GM18909 (cell line): Measurements from ENCODE around the gene MED12L.

Source experiments
- ATAC-seq: cut with Tn5 transposase; IDR thresholded peaks from one replicate; pipeline ENCODE4 v1.9.1; 2021; ENCODE audit warnings: mild to moderate bottlenecking; ENCODE audit not compliant: unreplicated experiment, poor library complexity

MED12L gene

DNA sequence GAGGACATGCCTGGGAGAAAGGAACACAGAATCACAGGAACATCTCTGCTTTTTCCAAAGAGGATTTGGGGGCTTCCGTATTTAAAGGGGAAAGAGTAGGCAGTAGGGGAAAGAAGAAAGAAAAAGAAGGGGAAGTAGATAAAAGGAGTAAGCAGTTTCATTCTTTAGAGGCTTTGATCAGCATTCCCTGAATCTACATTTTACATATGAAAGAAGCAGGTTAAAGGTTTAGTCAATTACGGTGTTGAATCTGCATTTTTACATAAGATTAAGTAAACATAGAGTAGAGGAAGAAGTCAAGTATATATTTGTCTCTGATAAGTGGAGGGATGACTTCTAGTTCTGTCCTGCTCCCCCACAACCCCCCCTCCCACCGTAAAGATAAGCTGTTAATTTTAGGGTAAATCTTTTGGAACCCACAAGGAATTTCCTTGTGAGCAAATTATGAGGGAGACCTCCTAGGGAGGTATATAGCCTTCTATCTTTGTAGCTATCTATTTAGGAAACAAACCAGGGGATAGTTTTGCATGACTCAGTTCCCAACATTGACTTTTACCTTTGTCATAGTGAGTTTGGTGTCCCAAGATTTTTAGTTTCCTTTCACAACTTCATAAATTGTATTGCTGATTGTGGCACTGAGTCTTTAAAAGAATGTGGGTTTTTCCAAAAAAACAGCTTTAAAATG, 307.8 kb downstream of the MED12L start:
- no peak for ATAC-seq

DNA sequence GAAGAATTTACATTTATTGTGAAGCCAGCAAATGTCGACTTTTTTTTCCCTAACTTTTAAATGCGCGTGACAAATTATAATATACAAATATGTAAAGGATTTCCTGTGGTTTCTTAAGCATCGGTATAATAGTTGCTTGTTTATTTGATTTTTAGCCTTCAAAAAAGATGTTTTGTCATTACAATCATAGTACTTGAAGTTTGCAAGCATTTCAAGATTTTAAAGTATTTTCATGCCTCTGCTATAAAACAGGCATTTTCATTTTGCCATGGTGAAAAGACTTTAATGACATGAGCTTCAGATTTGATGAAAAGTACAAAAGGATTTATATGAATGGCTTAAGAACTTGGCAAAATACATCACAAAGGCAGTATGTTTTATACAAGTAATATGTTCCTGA, 308.5 kb downstream of the MED12L start:
- no peak for ATAC-seq

DNA sequence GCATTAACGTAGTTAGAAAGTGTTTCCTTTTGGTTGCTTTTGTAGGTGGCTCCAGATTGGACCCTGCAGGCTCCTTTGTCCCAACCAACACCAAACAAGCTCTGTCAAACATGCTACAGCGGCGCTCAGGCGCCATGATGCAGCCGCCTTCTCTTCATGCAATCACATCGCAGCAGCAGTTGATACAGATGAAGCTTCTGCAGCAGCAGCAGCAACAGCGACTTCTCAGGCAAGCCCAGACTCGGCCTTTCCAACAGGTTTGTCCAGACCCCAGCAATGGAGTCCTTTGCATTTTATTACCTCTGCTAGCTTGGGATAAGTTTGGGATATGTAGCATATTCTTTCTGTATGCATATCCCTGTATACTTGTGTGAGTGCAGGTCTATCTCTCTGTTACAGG, 309.1 kb downstream of the MED12L start:
- ATAC-seq: no peak

DNA sequence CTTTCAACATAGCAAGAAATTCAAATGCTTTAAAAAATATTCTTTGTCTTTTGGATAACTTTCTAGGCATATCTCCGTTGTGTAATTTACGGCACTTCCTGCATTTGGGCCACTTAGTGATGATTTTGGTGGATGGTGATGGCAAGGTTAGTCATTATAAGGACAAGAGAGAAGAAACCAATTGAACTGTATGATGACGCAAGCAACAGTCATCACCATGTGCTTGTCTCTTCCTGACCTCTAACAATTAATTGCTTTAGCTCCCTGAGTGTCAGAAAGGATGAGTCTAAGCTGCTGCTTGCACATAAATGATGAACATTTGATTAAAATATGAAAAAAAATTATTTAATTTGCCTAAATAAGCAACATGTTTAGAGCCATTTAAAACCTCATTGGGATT, 310.3 kb downstream of the MED12L start:
- no peak for ATAC-seq

DNA sequence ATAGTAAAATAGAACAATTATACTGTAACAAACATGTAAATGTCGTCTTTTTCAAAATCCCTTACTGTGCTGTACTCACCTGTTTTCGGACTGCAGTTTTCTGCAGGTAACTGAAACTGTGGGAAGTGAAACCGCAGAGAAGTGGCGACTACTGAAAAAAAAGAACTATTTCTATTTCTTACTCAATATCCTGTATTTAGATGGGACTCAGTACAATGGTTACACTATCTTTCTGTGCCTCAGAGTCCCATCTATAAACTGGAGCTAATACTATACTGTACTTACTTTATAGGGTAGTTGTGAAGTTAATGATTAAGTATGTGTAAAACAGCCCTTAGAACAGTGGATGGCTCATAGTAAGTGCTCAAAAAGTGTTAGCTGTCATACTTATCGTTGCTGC, 313.4 kb downstream of the MED12L start:
- peak; percentile 73 for ATAC-seq

DNA sequence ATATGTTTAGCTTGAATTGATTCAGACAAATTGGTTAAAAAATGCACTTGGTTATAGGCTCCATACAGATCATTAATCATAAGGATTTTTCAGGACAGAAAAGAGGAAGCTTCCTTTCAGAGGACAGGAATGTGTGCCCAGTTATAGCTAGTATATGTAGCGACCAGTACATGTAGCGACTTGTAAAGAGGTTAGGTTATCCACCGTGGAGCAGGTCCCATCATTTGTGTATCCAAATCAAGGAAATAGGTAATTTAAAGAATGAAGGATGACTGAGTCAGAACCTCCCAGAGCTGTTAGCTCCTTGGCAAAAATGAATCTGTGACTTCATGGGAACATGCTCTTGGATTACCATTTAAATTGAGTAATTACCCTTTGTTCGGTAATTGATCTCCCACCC, 314.9 kb downstream of the MED12L start:
- ATAC-seq: no peak

DNA sequence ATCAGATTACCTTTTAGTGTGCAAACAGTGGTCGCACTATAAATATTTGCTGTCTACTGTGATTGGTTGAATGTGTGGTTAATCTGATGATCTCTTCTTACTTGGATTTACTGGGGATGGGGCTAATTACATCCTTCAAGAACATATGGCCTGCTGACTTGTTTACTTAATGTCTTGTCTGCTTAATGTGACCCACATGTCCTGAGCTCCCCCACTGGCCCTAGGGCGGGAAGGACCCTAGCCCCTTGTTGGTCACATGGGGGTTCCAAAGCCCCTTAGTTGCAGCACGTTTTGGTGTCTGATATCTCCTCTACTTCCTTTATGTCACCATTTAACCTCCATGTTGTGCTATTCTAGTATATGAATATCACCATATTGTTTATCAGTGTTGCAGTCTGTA, 316.9 kb downstream of the MED12L start:
- no peak for ATAC-seq

DNA sequence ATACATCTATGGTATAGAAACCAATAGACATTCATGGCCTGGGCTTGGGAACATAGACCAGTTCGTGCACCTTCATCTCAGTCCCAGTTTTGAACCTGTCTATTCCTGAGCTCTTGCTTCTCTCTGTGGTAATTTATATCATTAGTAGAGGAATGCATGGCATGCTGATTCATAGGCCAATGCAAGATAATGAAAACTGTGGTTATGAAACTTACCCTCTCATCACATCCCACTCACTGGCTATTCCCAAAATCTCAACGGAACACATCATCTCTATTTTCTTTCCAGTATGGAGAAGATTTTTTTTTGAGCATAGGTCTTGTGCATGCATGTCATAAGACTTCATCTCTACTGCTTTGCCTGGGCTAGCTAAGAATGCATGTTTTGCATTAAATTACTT, 317.8 kb downstream of the MED12L start:
- no peak for ATAC-seq

DNA sequence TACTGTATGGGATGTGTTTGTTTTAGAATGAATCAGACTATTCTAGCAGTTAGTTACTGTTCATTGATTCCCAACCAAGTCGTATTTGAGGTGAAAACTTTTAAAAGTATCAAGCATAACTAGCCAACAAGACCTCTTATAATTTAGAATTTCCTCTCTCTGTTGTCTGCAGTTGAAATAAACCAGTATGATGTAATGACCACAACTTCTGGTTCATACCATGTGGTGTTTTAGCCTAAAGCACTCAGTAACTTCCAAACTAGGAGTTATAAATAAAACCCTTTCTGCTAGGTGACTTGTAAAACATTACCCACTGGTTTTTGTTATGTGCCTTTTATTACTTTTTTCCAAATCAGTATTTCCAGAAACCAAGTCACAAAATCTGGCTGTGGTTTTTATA, 318.9 kb downstream of the MED12L start:
- ATAC-seq: peak; percentile 79

DNA sequence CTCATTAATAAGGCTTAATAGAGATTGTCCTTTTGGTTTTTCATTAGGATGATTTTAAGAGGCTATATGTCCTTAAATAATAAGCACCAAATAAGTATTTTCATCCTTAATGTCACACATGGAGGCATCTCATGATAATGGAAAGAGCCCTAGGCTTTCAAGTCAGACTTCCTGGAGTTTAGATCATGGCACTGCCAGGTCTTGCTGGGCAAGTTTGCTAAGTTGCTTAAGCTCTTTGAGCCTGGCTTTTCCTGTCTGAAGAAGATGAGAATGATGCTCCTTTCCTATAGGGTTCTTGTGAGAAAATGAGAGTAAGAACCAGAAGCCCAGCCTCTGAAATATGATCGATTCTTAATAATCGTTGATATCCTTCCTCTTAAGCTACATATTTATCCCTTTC, 322.5 kb downstream of the MED12L start:
- ATAC-seq: no peak

DNA sequence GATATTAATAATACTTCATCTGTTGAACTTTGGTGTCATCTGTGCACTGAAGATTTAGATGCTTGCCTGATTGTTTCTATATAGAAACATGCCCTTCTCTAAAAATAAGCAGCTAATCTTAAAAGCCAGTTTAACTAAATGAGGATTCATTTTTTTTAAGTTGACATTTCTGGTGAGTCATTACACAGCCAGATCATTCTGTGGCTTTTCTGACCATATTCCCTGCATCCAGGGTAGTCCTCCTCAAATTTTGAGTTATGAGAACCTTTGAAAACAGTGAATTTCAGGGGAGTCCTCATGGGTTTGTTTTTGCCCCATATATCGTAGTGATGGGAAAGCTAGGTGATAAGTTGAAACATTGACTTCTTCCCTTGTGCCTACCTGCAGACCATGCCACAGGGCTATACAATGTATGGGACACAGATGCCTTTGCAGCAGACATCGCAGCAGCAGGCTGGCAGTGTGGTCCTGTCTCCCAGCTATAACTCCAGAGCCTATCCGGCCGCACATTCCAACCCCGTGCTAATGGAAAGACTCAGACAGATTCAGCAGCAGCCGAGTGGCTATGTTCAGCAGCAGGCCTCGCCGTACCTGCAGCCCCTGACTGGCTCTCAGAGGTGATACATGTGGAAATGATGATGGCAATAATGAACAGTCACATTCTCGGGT, 325.6 kb downstream of the MED12L start:
- no peak for ATAC-seq

DNA sequence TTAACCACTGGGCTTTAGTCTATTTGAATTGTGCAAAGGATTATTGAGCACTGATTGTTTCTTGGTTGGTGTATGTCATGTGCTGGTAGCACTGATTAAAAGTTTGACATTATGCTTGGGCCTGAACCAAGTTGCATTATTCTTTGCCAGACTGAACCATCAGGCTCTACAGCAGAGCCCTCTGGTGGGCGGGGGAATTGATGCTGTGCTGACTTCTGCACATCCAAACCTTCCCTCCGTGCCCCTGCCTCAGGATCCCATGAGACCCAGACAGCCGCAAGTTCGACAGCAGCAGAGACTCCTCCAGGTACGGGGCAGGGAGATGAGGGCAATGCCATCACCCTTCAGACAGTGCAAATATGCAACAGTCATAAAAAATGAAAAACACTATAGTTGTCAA, 327.5 kb downstream of the MED12L start:
- ATAC-seq: no peak

DNA sequence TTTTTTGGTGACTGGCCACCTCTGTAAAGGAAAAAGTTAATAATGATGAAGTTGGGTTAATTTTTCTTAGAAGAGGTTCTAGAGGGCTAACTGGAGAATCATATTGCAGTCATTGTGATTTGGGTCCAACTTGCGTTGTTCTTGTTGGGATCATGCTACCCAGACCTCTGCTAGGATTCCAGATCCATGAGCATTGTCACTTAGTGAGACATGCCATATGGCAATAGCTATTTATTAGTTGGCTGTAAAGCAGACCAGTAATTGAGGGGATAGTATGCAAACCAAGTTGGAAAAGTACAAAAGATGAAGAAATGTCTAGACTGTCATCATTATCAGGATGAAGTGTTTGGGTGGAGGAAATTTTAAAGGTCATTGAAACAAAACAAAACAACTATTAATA, 329.8 kb downstream of the MED12L start:
- no peak for ATAC-seq

DNA sequence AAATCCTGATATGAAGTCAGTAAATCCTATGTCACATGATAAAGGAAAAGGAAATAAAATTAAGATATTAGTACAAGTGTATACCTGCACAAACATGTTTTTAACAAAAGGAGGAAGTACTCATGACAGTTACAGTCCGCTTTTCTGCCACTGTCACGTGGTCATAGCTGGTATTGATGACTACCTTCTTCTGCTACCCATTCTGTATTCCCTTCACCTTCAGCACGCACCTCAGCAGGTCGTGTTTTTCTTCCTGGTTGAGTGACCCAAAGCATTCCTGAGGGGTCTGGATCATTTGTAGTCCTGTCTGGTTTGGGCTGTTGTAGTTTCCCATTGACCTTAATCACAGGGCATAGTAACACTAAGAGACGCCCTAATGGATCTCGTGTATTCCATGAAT, 334.3 kb downstream of the MED12L start:
- no peak for ATAC-seq

DNA sequence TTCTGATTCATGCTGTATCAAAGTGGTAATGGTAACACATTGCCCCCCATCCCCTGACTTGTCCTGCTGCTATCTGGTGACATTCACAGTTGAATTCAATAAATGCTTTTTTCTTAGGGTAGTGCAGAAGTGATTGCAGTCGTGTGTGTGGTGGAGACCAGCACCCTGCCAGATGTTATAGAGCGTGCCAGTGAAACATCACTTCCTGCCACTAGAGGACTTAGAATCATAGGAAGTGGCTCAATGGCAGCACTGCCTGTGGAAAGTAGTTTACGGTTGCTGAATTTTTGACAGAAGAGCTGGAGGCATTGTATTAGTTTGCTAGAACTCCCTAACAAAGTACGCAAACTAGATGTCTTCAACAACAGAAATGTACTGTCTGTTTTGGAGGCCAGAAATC, 336.5 kb downstream of the MED12L start:
- peak; percentile 61 for ATAC-seq

DNA sequence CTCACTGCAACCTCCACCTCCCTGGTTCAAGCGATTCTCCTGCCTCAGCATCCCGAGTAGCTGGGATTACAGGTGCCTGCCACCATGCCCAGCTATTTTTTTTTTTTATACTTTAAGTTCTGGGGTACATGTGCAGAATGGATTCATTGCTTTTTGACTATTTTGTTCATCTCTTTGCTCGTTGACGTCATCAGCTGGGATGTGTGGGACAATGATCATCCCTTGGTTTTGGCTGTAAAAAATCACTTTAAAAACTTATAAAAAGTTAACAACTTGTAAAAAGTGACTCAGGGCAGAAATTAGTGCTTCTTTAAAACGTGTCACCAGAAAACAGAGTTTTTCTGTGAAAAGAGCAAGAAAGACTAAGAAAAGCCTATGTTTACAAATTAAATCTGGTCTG, 337.6 kb downstream of the MED12L start:
- ATAC-seq: no peak

DNA sequence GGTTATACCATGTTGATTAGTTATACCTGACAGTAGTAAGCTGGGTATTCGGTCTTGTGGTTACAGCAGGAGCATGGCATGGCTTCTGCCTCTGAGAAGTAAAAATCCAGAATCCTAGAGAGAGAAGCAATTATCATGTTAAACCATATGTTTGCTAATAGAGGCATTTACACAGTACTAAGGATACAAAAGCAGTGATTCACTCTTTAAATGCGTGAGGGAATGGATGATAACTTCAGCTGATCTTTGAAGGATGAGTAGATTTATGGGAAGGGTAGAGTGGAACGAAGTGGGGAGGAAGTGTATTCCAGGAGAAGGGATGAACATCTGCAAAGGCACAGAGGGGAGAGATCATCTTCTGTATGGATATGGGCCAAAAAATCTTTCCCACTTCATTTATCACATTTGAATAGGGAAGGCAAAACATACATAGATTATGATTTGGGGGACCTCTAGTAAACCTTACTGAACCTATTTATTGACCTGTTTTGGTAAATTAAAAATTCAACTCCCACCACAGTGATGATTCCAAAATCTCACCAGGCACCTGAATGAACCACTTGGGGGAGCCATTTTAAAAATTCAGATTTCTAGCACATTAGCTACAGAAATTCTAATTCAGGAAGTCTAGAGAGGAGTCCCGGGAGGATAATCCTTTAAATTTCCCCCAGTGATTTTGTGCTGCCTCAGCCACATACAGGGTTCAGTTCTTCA, 340.3 kb downstream of the MED12L start:
- ATAC-seq: peak; percentile 17

DNA sequence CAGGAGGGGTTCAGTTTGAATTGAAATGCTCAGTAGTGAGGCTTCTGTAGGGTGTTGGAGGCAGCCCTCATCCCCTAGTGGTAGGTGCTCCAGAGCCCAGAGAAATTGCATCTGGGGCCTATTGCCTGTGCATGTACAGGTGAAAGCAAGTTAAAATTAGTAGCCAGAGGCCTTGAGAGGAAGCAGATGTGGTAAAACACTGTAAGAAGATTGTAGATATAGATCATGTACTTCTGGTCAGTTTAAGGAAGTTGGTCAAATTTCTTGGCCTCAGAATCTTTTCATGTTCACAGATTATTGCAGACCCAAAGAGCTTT, 340.8 kb downstream of the MED12L start:
- peak; percentile 88 for ATAC-seq

DNA sequence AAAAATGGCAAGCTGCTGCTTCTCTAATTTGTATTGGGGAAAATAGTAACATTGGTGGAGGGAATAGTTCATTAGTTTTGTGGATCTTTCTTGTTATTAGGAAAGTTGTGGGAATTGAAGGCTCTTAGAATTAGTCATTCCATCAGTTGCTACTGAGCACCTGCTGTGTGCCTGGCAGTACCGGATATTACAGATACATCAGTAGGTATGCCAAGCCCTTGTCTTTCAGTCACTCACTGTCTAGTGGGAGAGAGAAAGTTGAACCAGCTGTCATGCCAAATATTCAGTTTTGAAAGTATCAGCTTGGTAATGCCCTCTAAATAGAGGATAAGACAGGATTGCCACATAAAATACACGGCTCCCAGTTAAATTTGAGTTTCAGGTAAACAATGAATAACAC, 342.9 kb downstream of the MED12L start:
- no peak for ATAC-seq

DNA sequence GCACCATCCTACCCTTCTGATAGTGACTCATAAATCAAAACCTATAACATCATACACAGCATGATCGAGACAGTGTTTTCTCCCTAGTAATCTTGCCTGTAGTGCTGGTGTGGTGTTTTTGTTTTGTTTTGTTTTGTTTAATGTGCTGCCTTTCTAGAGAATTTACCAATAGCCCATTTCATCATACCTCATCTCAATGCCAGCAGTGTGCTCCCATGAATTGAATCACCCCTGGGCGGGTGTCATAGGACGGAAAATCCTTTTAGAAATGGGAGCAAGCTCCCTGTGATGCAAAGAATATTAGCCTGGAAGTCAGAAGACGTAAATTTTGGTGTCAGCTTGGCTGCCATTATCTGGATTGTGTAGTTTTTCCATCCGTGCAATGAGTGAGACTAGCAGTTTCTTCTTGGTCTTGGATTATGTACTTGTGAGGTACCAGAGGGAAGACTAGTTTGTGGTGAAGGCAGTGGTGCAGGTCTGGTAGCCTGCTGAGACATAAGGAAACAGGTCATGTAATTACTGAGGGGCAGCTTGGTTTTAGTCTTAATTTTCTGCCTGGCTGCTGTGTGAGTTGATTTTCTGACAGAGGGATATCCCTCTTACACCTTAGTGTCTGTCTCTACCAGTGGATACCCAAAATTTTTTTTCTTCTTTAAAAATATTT, 345.5 kb downstream of the MED12L start:
- ATAC-seq: peak; percentile 43

DNA sequence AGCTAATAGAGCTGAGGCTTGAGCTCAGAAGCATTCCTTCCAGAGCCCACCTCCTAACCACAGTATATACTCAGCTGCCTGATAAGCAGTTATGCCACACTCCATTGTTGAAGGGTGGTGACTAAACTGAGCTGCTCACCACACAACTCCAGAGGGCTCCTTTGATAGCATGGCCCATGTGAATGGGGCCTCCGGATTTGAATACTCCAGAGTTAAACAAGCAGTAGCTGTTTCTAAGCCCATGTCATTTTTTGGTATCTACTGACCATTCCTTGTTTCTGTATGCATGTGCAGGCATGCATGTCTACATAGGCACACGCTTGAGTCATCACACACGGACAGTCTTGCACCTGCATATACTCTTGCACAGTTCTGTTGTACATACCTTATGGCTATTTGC, 346.5 kb downstream of the MED12L start:
- ATAC-seq: no peak
